ENCODE results near the gene AP5Z1.

- TF ChIP-seq MAZ (IDR thresholded peaks at IDR 0.05; ENCODE audit: borderline replicate concordance, low read depth, low read length): no peak
- TF ChIP-seq NPAS2 (CRISPR knock-in tag; IDR thresholded peaks at IDR 0.05; ENCODE audit: borderline replicate concordance): no peak
- TF ChIP-seq POLR2AphosphoS2 (conservative IDR thresholded peaks at IDR 0.05; ENCODE audit: low read length): no peak
- no peak for TF ChIP-seq CTCF (IDR thresholded peaks at IDR 0.05)
These were observed 6.5 kb upstream of the AP5Z1 start for GRCh38 chr7:4768597-4769569.
